Fibroblast of upper back skin (primary cell): Measurements from ENCODE around the gene SDR9C7.
"Not testable (repeated sequence)": the region's sequence is repeated elsewhere in the genome, so short reads cannot be mapped to it uniquely, and the experiment has no call there.

Source experiments
- DNase-seq: peaks from one replicate; pipeline ENCODE4 v3.0.0-alpha.2; 2013

The SDR9C7 gene

GRCh38 chr12:56933826-56934625, at the start of gene SDR9C7:
Gene SDR9C7, minus strand, starts transcription at chr12:56934408. Its CDS starts 147 bp downstream, at chr12:56934261.
- no peak for DNase-seq

- DNase-seq: no peak
Measured at GRCh38 chr12:56983386-56983785, 49.2 kb upstream of the SDR9C7 start.

- DNase-seq: not testable (repeated sequence)
Measured at GRCh38 chr12:56982578-56983236, 48.5 kb upstream of the SDR9C7 start.

- DNase-seq: no peak
Measured at GRCh38 chr12:56980941-56981530, 46.8 kb upstream of the SDR9C7 start.

- no peak for DNase-seq
Measured at GRCh38 chr12:56980268-56980667, 46.1 kb upstream of the SDR9C7 start.

- DNase-seq: no peak
Measured at GRCh38 chr12:56979628-56980027, 45.4 kb upstream of the SDR9C7 start.

- no peak for DNase-seq
Measured at GRCh38 chr12:56978397-56979138, 44.4 kb upstream of the SDR9C7 start.

GRCh38 chr12:56977361-56977760, 43.2 kb upstream of the SDR9C7 start:
- DNase-seq: not testable (repeated sequence)

- not testable (repeated sequence) for DNase-seq
Measured at GRCh38 chr12:56974224-56974623, 40.0 kb upstream of the SDR9C7 start.

GRCh38 chr12:56968910-56969309, 34.7 kb upstream of the SDR9C7 start:
- not testable (repeated sequence) for DNase-seq

GRCh38 chr12:56965997-56966642, 31.9 kb upstream of the SDR9C7 start:
- not testable (repeated sequence) for DNase-seq

GRCh38 chr12:56965124-56965523, 30.9 kb upstream of the SDR9C7 start:
- DNase-seq: not testable (repeated sequence)

- DNase-seq: not testable (repeated sequence)
Measured at GRCh38 chr12:56963557-56963956, 29.3 kb upstream of the SDR9C7 start.

- not testable (repeated sequence) for DNase-seq
Measured at GRCh38 chr12:56962247-56962646, 28.0 kb upstream of the SDR9C7 start.

- no peak for DNase-seq
Measured at GRCh38 chr12:56958422-56958821, 24.2 kb upstream of the SDR9C7 start.

GRCh38 chr12:56957229-56958052, 23.2 kb upstream of the SDR9C7 start, which contains the start of gene RDH16:
Gene RDH16, minus strand, starts transcription at chr12:56957608. Its CDS starts 146 bp downstream, at chr12:56957462.
- DNase-seq: no peak

- no peak for DNase-seq
Measured at GRCh38 chr12:56955631-56956256, 21.5 kb upstream of the SDR9C7 start.

- DNase-seq: no peak
Measured at GRCh38 chr12:56954958-56955355, 20.7 kb upstream of the SDR9C7 start.

GRCh38 chr12:56954057-56954957, 20.1 kb upstream of the SDR9C7 start:
- DNase-seq: no peak

- DNase-seq: no peak
Measured at GRCh38 chr12:56953314-56953713, 19.1 kb upstream of the SDR9C7 start.
